Measurements from ENCODE around the gene MORN3.
"Not testable (repeated sequence)": the region's sequence is repeated elsewhere in the genome, so short reads cannot be mapped to it uniquely, and the experiment has no call there.

Gene MORN3

GRCh38 chr12:121637231-121637914, 32.1 kb downstream of the MORN3 start:
- H3K4me1 Mint-ChIP-seq, result peaks cover 19% of the 10 kb centered on the region
- TF ChIP-seq CTCF (IDR thresholded peaks at IDR 0.05; ENCODE audit: unreplicated experiment in 3 of 3), result no peak
- H3K27me3 Mint-ChIP-seq (ENCODE audit: low read depth), result no peaks in the 10 kb centered on the region
- no peaks in the 10 kb centered on the region for H3K36me3 Mint-ChIP-seq (ENCODE audit: low read depth)
- H3K27ac Mint-ChIP-seq, result no peak overlapping the region
- H3K9me3 Mint-ChIP-seq, result no peaks in the 10 kb centered on the region
- no peak overlapping the region for H3K4me3 Mint-ChIP-seq

GRCh38 chr12:121634836-121635235, 34.6 kb downstream of the MORN3 start:
- H3K4me1 Mint-ChIP-seq, result peaks cover 36% of the 10 kb centered on the region

GRCh38 chr12:121633833-121634196, 35.6 kb downstream of the MORN3 start:
- H3K4me3 Mint-ChIP-seq; H3K27ac Mint-ChIP-seq; H3K36me3 Mint-ChIP-seq (ENCODE audit: low read depth); H3K9me3 Mint-ChIP-seq; H3K27me3 Mint-ChIP-seq (ENCODE audit: low read depth): not testable (repeated sequence)
- peaks cover 42% of the 10 kb centered on the region for H3K4me1 Mint-ChIP-seq

More at GRCh38 chr12:121634836-121635235, 34.6 kb downstream of the MORN3 start:
- no peaks in the 10 kb centered on the region for H3K36me3 Mint-ChIP-seq (ENCODE audit: low read depth)
- peak overlapping the region; percentile 37 to 62 (median 55) for H3K27ac Mint-ChIP-seq
- H3K27me3 Mint-ChIP-seq (ENCODE audit: low read depth), result no peaks in the 10 kb centered on the region
- H3K9me3 Mint-ChIP-seq, result no peaks in the 10 kb centered on the region
- no peak overlapping the region for H3K4me3 Mint-ChIP-seq
- no peak for TF ChIP-seq CTCF (IDR thresholded peaks at IDR 0.05; ENCODE audit: unreplicated experiment in 3 of 3)

GRCh38 chr12:121632069-121632970, 37.1 kb downstream of the MORN3 start:
- Mint-ChIP-seq H3K27ac (peak overlapping the region; percentile 17 to 65 (median 34)), H3K4me1 (peaks cover 54% of the 10 kb centered on the region), H3K27me3 (ENCODE audit: low read depth) (no peaks in the 10 kb centered on the region), H3K4me3 (peak overlapping the region in 1 of 3 experiments; percentile 5), H3K36me3 (ENCODE audit: low read depth) (no peaks in the 10 kb centered on the region), H3K9me3 (no peaks in the 10 kb centered on the region)
- TF ChIP-seq CTCF (IDR thresholded peaks at IDR 0.05; ENCODE audit: unreplicated experiment in 3 of 3), result no peak

- Mint-ChIP-seq H3K36me3 (ENCODE audit: low read depth) (no peaks in the 10 kb centered on the region), H3K27me3 (ENCODE audit: low read depth) (no peaks in the 10 kb centered on the region), H3K9me3 (no peaks in the 10 kb centered on the region), H3K4me1 (peaks cover 54% of the 10 kb centered on the region), H3K4me3 (peak overlapping the region in 2 of 3 experiments; percentile 10 to 57), H3K27ac (peak overlapping the region in 2 of 3 experiments; percentile 9 to 30)
- TF ChIP-seq CTCF (IDR thresholded peaks at IDR 0.05; ENCODE audit: unreplicated experiment in 3 of 3), result no peak
Measured at GRCh38 chr12:121630791-121631355, 38.6 kb downstream of the MORN3 start.

- Mint-ChIP-seq H3K36me3 (ENCODE audit: low read depth) (no peaks in the 10 kb centered on the region), H3K4me3 (peak overlapping the region; percentile 89 to 91 (median 90)), H3K27ac (peak overlapping the region; percentile 60 to 93 (median 89)), H3K4me1 (peaks cover 50% of the 10 kb centered on the region), H3K9me3 (no peaks in the 10 kb centered on the region), H3K27me3 (ENCODE audit: low read depth) (no peaks in the 10 kb centered on the region)
- no peak for TF ChIP-seq CTCF (IDR thresholded peaks at IDR 0.05; ENCODE audit: unreplicated experiment in 3 of 3)
Measured at GRCh38 chr12:121628536-121628935, 40.9 kb downstream of the MORN3 start.

Data from nephron (organoid).